HepG2 (cell line): ENCODE measurements around the gene UBP1. TPM values are rescaled to one million over a fixed set of nuclear protein-coding genes. Genes with fewer than 3 reads are reported as not detected.

Experiments
- ATAC-seq: fragments of 200-7000 bp; cut with Tn5 transposase; 3 replicates; pipeline ENCODE4 v1.9.1; 2020; ENCODE audit warnings: mild to moderate bottlenecking, moderate library complexity
- BruUV-seq: library from RNA; stranded (reverse); fragments of 400-500 nt; replicated peaks from 2 replicates; lab custom pipeline; 2021; lab: Mats Ljungman, UMichigan
- CTCF ChIA-PET: fragments of 300-600 bp; formaldehyde crosslinking; extraction: SDS; loops from one replicate; lab custom pipeline; 2021; ENCODE audit warnings: low total read pairs, inconsistent platforms, low intra/inter-chr PET ratio; lab: Yijun Ruan, JAX
- POLR2A ChIA-PET: fragments of 350-600 bp; sonication (Branson Sonifier 250); formaldehyde crosslinking; loops from one replicate; lab custom pipeline; 2020; ENCODE audit warnings: antibody characterized with exemption, inconsistent platforms; lab: Yijun Ruan, JAX
- DNase-seq: peaks from one replicate; pipeline ENCODE4 v3.0.0-alpha.2; 2015; ENCODE audit warnings: low spot score
- FAIRE-seq: peaks from 3 replicates; lab custom pipeline; 2011; peaks lifted over from hg19 to GRCh38; lab: Jason Lieb, UNC
- H2AFZ ChIP-seq: one replicate; pipeline ENCODE4 v1.6.1; 2011; ENCODE audit warnings: low read length, inconsistent platforms
- H3K27ac ChIP-seq: fragments of 300-600 bp; 3 replicates; pipeline ENCODE4 v1.8.0; 2011; ENCODE audit warnings: mixed run types, mild to moderate bottlenecking, mixed read lengths, low read length, inconsistent platforms; ENCODE audit not compliant: insufficient read depth; ENCODE audit errors: extremely low read length
- H3K27me3 ChIP-seq, 2 experiments: fragments of 200-600 bp in 1 of 2; 2 replicates in 1 of 2; 3 replicates in 1 of 2; pipeline versions ENCODE4 v1.6.0 to v1.8.0; 2011; ENCODE audit warnings: low read length in 2 of 2, mild to moderate bottlenecking in 2 of 2, moderate library complexity in 2 of 2, inconsistent platforms in 1 of 2; ENCODE audit not compliant: insufficient read depth in 2 of 2, control insufficient read depth in 1 of 2
- H3K36me3 ChIP-seq, 2 experiments: fragments of 200-600 bp in 1 of 2; replicated peaks in 1 of 2; 2 replicates in 1 of 2; 3 replicates in 1 of 2; pipeline versions ENCODE4 v1.5.1 to v1.8.0; 2011; ENCODE audit warnings: low read length in 2 of 2, inconsistent platforms in 1 of 2; ENCODE audit not compliant: insufficient read depth in 2 of 2, control insufficient read depth in 1 of 2
- H3K4me1 ChIP-seq: 2 replicates; pipeline ENCODE4 v1.5.1; 2012; ENCODE audit warnings: low read length, inconsistent platforms; ENCODE audit not compliant: insufficient read depth
- H3K4me2 ChIP-seq: 2 replicates; pipeline ENCODE4 v1.6.0; 2011; ENCODE audit warnings: low read depth, low read length, inconsistent platforms
- H3K4me3 ChIP-seq, 3 experiments: fragments of 200-600 bp in 1 of 3; sonication (generic), shearing (Covaris generic) in 1 of 3; replicated peaks in 1 of 3; 2 replicates each; pipeline ENCODE4 v1.5.1; 2011 to 2016; ENCODE audit warnings: low read length in 3 of 3, inconsistent platforms in 2 of 3, low read depth in 2 of 3, mild to moderate bottlenecking in 2 of 3, control low read depth in 1 of 3, mixed read lengths in 1 of 3; ENCODE audit not compliant: insufficient read depth in 1 of 3
- H3K79me2 ChIP-seq: one replicate; pipeline ENCODE4 v1.6.1; 2011; ENCODE audit warnings: low read length, inconsistent platforms; ENCODE audit not compliant: insufficient read depth
- H3K9ac ChIP-seq: 2 replicates; pipeline ENCODE4 v1.6.0; 2011; ENCODE audit warnings: mild to moderate bottlenecking, low read depth, low read length, inconsistent platforms; ENCODE audit not compliant: insufficient read depth
- H3K9me3 ChIP-seq: 2 replicates; pipeline ENCODE4 v1.5.1; 2012; ENCODE audit warnings: mild to moderate bottlenecking, low read length
- H4K20me1 ChIP-seq: 2 replicates; pipeline ENCODE4 v1.6.0; 2011; ENCODE audit warnings: inconsistent platforms, mild to moderate bottlenecking, low read length, moderate library complexity; ENCODE audit not compliant: insufficient read depth
- ELF1 ChIP-seq: sonication (generic); formaldehyde crosslinking; IDR thresholded peaks from 2 replicates; pipeline ENCODE4 v1.4.0; 2020; ENCODE audit warnings: missing genetic modification reagents
- HOXA5 ChIP-seq: sonication (generic); formaldehyde crosslinking; IDR thresholded peaks from 2 replicates; pipeline ENCODE4 v1.4.0; 2020; ENCODE audit warnings: missing genetic modification reagents
- HOXA7 ChIP-seq: sonication (generic); formaldehyde crosslinking; IDR thresholded peaks from 2 replicates; pipeline ENCODE4 v1.8.1; 2022; ENCODE audit warnings: mild to moderate bottlenecking, missing genetic modification reagents, moderate library complexity
- IRX3 ChIP-seq: sonication (generic); formaldehyde crosslinking; IDR thresholded peaks from 2 replicates; pipeline ENCODE4 v1.8.1; 2023; ENCODE audit warnings: mild to moderate bottlenecking, low read depth, missing genetic modification reagents, borderline replicate concordance
- KAT7 ChIP-seq: IDR thresholded peaks from 2 replicates; pipeline ENCODE4 v1.6.1; 2018; ENCODE audit warnings: borderline replicate concordance, missing compliant biosample characterization
- SP1 ChIP-seq, 2 experiments: fragments of 450-650 bp in 1 of 2; sonication (generic) in 1 of 2; formaldehyde crosslinking in 1 of 2; IDR thresholded peaks; 2 replicates each; pipeline versions ENCODE4 v1.4.0 to v1.6.1; 2016 to 2020; ENCODE audit warnings: missing genetic modification reagents in 1 of 2
- ZFY ChIP-seq: sonication (generic); formaldehyde crosslinking; IDR thresholded peaks from 2 replicates; pipeline ENCODE4 v1.4.0; 2020; ENCODE audit warnings: missing genetic modification reagents
- ZNF224 ChIP-seq: sonication (generic); formaldehyde crosslinking; IDR thresholded peaks from 2 replicates; pipeline ENCODE4 v1.5.0; 2020; ENCODE audit warnings: mild to moderate bottlenecking, missing genetic modification reagents
- ZNF33A ChIP-seq: sonication (generic); formaldehyde crosslinking; IDR thresholded peaks from 2 replicates; pipeline ENCODE4 v1.5.1; 2020; ENCODE audit warnings: missing genetic modification reagents, mild to moderate bottlenecking, moderate library complexity, borderline replicate concordance
- ZNF407 ChIP-seq: sonication (generic); formaldehyde crosslinking; IDR thresholded peaks from one replicate; pipeline ENCODE4 v1.5.1; 2020; ENCODE audit warnings: mild to moderate bottlenecking, missing genetic modification reagents; ENCODE audit errors: not compliant biosample characterization
- ZNF414 ChIP-seq: sonication (generic); formaldehyde crosslinking; IDR thresholded peaks from 2 replicates; pipeline ENCODE4 v1.5.0; 2020; ENCODE audit warnings: missing genetic modification reagents
- ZNF780A ChIP-seq: sonication (generic); formaldehyde crosslinking; IDR thresholded peaks from 2 replicates; pipeline ENCODE4 v1.8.0; 2022; ENCODE audit warnings: mild to moderate bottlenecking, missing genetic modification reagents, moderate library complexity
- WGBS: methylation state at CpG from one replicate; pipeline ENCODE4 v1.1.6; 2017; ENCODE audit warnings: low lambda C conversion rate; 5-methylcytosine and 5-hydroxymethylcytosine counted together
- in situ Hi-C: cut with HindIII; loops from 2 replicates; pipeline ENCODE4 v1.10.0; 2017; ENCODE audit warnings: low pct_unique_long_range_greater_than_20kb; ENCODE audit not compliant: extremely low pct_ligation_motif_present
- intact Hi-C: fragments of 100-400 bp; cut with micrococcal nuclease; formaldehyde crosslinking; loops from one replicate; pipeline ENCODE4 v1.10.0; 2022; ENCODE audit not compliant: unreplicated experiment
- polyA plus RNA-seq, 8 experiments: library from polyadenylated mRNA; depleted of rRNA in 3 of 8; stranded (reverse) in 7 of 8; unstranded in 1 of 8; fragments of >200 nt; fragmentation: Illumina TruSeq in 4 of 8; extraction: Trizol in 4 of 8; gene quantifications; 2 replicates each; pipeline versions ENCODE4 v1.2.1 to v1.2.3, GENCODE V29; 2011 to 2016; ENCODE audit warnings: low read depth in 4 of 8, missing spikeins in 1 of 8, mixed read lengths in 1 of 8; ENCODE audit not compliant: insufficient read depth in 1 of 8
- total RNA-seq, 5 experiments: library from RNA; depleted of rRNA; stranded (reverse); fragments of >200 nt; fragmentation: Illumina TruSeq; extraction: Trizol; gene quantifications; 2 replicates each; pipeline ENCODE4 v1.2.3, GENCODE V29; 2016; ENCODE audit warnings: low read depth in 1 of 5
- TF ChIP-seq, protein P1 (sequence below): sonication (generic); formaldehyde crosslinking; IDR thresholded peaks from 2 replicates; pipeline ENCODE4 v1.9.0; 2022; ENCODE audit warnings: missing genetic modification reagents, mild to moderate bottlenecking, borderline replicate concordance

The UBP1 gene
- total and polyA plus RNA-seq, 2 of the 13 experiments (the other 11 are each of a cell fraction or from before 2014, with no cell fraction given), result 48.3 to 79.9 TPM

DNA sequence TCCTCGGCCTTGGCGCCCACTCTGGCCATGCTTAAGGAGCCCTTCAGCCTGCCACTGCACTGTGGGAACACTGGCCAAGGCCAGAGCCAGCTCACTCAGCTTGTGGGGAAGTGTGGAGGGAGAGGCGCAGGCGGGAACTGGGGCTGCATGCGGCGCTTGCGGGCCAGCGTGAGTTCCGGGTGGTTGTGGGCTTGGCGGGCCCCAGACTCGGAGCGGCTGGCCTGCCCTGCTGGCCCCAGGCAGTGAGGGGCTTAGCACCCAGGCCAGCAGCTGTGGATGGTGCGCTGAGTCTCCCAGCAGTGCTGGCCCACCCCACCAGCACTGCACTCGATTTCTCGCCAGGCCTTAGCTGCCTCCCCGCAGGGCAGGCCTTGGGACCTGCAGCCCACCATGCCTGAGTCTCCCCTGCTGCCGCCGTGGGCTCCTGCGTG, 13.1 kb upstream of the UBP1 start:
- CTCF ChIA-PET, result no interaction called here
- Histone ChIP-seq H3K27me3 (no peaks in the 10 kb centered on the region), H2AFZ (no peak overlapping the region), H3K9me3 (no peaks in the 10 kb centered on the region), H3K79me2 (no peaks in the 10 kb centered on the region), H3K27ac (no peak overlapping the region), H3K36me3 (no peaks in the 10 kb centered on the region), H3K4me2 (no peak overlapping the region), H3K4me3 (no peak overlapping the region), H3K4me1 (no peaks in the 10 kb centered on the region), H3K9ac (no peak overlapping the region), H4K20me1 (no peaks in the 10 kb centered on the region)
- WGBS, result 97% methylated on average over 13 of the region's 19 CpGs
- FAIRE-seq (no peak), DNase-seq (no peak), ATAC-seq (no peak)
- BruUV-seq, result no TSS peak
- in situ Hi-C loops, result no loop called here
- intact Hi-C loops, result no loop called here
- POLR2A ChIA-PET, result no interaction called here
- no peak for TF ChIP-seq SP1 (IDR thresholded peaks at IDR 0.05)
- TF ChIP-seq SP1 (CRISPR knock-in tag; IDR thresholded peaks at IDR 0.05), result no peak
- TF ChIP-seq ZNF224 (CRISPR knock-in tag), result no peak
- TF ChIP-seq ZNF780A (CRISPR knock-in tag), result no peak
- no peak for TF ChIP-seq KAT7 (CRISPR knock-in tag)
- TF ChIP-seq ZNF414 (CRISPR knock-in tag), result no peak
- no peak for TF ChIP-seq ZFY (CRISPR knock-in tag)
- no peak for TF ChIP-seq ZNF407 (CRISPR knock-in tag)
- TF ChIP-seq HOXA7 (CRISPR knock-in tag), result no peak
- no peak for TF ChIP-seq ZNF33A (CRISPR knock-in tag)
- no peak for TF ChIP-seq ELF1 (CRISPR knock-in tag)
- TF ChIP-seq IRX3 (CRISPR knock-in tag), result no peak
- no peak for TF ChIP-seq HOXA5 (CRISPR knock-in tag)
- TF ChIP-seq, protein P1, sequence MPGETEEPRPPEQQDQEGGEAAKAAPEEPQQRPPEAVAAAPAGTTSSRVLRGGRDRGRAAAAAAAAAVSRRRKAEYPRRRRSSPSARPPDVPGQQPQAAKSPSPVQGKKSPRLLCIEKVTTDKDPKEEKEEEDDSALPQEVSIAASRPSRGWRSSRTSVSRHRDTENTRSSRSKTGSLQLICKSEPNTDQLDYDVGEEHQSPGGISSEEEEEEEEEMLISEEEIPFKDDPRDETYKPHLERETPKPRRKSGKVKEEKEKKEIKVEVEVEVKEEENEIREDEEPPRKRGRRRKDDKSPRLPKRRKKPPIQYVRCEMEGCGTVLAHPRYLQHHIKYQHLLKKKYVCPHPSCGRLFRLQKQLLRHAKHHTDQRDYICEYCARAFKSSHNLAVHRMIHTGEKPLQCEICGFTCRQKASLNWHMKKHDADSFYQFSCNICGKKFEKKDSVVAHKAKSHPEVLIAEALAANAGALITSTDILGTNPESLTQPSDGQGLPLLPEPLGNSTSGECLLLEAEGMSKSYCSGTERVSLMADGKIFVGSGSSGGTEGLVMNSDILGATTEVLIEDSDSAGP (CRISPR knock-in tag), result no peak
